GM12892 (cell line): Measurements from ENCODE around the gene SCOC.

Source experiments
- DNase-seq: peaks from one replicate; pipeline ENCODE4 v3.0.0; 2011; ENCODE audit not compliant: insufficient read length
- FAIRE-seq: peaks from 2 replicates; lab custom pipeline; 2011; peaks lifted over from hg19 to GRCh38; lab: Jason Lieb, UNC
- POLR2A ChIP-seq: IDR thresholded peaks from 2 replicates; pipeline ENCODE4 v1.6.1; 2011; ENCODE audit warnings: low read depth, low read length, control low read depth
- POLR2AphosphoS5 ChIP-seq: IDR thresholded peaks from 2 replicates; pipeline ENCODE4 v1.6.1; 2011; ENCODE audit warnings: low read depth, low read length, control low read depth
- TAF1 ChIP-seq: IDR thresholded peaks from 2 replicates; pipeline ENCODE4 v1.6.1; 2011; ENCODE audit warnings: low read depth, mild to moderate bottlenecking, control low read depth, low read length, borderline replicate concordance

The SCOC gene

DNA sequence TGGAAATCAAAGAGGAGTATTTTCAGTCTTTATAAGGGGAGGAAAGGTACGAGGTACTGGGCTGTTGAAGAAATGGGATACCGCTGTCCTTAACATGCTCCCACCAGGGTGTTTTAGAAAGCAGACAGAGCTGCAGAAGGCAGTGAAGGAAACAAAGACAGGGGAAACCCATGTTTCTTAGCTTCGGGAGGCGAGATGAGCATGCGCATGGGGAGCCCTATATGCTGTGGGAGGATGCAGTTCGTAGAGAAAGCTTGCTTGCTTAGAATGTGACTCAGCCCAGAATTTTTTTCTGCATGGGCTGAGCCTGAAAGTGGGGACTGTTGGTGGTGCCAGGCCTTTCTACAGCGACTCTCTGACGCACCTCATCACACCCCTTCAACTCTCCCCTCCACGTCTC, 28.8 kb upstream of the SCOC start:
- FAIRE-seq = no peak
- TF ChIP-seq POLR2A = no peak
- TF ChIP-seq TAF1 = no peak
- no peak for TF ChIP-seq POLR2AphosphoS5
- DNase-seq = no peak

DNA sequence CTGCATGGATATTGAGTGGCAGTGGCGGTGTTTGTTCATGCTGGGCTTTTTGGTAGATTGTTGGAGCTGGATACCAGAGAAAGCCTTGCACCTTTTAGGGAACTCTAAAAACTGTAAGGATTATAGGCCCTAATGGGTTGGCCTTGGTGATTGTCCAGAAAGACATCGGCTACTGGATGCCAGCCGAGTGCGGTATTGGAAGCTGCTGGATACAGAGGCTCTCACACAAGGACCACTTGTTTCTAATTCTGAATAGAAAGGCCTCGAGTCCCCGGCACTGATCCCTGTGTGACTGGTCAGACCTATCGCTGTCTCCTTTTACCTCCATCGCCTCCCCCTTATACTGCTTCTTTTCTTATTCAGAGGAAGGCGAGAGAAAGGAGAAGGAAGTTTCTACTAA, 27.3 kb upstream of the SCOC start:
- TF ChIP-seq TAF1 = no peak
- no peak for TF ChIP-seq POLR2A
- TF ChIP-seq POLR2AphosphoS5 = no peak
- no peak for DNase-seq
- no peak for FAIRE-seq

DNA sequence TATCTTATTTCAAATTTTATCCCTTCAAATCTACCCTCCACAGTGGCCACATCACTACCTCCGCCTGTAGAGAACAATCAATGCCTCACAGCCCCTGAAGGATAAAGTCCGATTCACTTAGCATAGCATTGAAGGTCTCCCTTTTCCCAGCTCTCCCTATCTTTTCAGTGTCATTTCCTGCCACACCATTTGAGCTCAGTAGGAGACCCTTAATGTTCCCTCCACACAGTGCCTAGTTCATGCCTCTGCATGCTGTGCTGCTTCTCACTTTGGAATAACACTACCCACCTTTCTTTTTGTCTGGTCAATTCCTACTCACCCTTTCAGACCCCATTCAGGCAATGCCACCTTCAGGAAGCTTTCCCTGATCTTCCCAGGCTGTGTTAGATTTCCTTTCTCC, 23.6 kb upstream of the SCOC start:
- DNase-seq = no peak
- TF ChIP-seq POLR2AphosphoS5 (no peak), TAF1 (no peak), POLR2A (no peak)
- FAIRE-seq = no peak

DNA sequence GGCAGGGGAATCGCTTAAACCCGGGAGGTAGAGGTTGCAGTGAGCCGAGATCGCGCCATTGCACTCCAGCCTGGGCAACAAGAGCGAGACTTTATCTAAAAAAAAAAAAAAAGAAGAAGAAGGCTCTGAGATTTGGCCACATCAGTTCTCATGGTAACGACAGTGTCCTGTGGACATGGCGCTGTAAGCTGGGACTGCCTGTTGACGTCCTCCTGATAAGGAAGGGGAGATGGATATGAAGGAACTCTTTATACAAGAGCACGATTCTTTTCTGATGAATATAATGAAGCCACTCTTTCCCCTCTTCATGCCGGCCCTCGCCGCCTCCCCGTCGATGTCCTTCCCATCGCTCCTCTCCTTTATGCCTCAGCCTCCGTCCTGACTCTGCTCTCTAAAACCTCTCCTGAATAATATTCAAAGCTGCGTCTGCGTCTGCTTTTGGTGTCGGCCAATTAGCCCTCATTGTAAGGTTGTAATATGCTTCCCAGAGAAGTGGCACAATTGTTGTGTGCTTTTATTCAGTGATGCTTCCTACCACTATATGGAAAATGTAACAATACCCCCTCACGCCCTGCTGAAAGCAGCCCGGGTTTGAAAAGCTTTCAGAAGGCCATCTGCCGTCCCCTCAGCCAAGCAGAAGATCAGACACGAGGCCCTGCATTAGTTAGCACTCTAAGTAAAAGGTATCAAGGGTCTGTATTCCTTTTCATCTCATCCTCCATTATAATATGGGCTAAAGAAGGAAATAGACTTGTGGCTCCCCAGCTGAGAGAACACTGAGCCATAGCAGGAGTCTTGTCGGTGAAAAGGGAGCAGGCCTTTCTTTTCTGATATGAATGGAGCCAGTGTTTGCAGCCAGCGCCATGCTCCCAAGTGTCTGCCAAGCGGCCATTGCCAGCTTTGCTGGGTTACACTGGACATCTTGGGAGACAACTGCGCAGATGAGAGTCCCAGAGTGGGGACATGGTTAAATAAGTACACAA, 22.1 kb upstream of the SCOC start:
- FAIRE-seq = no peak
- DNase-seq = no peak
- TF ChIP-seq POLR2A = no peak
- no peak for TF ChIP-seq TAF1
- no peak for TF ChIP-seq POLR2AphosphoS5

DNA sequence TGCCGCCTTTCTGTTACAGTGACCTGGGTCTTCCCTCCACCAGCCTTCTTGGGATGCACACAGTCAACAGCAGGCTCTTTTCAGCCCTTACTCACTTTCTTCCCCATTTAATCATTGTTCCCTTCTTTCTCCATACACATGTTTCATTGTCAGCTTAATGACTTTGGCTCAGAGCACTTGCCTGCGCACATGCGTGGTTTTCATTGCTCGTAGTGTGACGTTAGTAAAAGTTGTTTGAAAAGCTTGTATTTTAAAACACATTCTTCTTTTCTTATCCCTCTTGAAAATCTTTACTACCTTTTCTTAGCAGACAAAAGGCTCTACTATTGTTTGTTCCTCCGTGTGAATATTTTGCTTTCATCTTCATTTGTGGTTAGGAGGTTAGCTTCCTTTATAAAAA, 19.7 kb upstream of the SCOC start:
- DNase-seq (no peak), FAIRE-seq (no peak)
- TF ChIP-seq POLR2AphosphoS5 (no peak), TAF1 (no peak), POLR2A (no peak)

DNA sequence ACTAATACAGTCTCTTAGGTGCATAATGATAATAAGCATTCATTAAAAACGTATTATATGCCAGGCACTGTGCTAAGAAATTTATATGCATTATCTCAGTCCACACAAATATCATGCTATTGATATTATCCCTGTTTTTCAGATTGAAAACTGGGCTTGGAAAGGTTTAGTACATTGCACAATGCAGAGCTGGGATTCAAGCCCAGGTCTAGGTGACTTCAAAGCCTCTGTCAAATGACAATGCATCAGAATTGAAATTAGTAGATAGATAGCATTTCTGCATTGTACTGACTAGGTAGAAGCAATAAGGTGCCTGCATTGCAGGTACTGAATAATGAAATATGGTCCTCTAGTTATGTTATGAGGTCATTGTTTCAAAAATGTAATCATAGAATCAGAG, 18.2 kb upstream of the SCOC start:
- no peak for TF ChIP-seq TAF1
- no peak for TF ChIP-seq POLR2A
- TF ChIP-seq POLR2AphosphoS5 = no peak
- FAIRE-seq (no peak), DNase-seq (no peak)

DNA sequence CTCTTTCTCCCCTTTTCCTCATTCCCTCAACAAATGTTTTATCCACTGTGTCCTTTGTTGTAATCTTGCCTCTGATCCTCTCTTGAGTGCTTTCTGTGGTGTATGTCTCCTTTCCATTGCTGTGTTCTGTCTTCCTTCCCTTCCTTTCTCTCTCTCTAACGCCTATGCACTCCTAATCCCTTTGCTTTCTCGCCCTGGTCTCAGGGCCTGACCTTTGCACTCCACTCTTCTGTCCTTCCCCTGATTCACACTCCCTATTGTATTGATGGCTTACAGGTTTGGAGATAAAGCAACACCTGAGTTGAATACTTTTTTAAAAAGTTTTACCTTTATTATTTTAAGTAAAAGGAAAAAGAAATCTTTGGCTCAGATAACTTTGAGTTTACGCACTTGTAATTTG, 15.6 kb upstream of the SCOC start:
- no peak for FAIRE-seq
- TF ChIP-seq TAF1 (no peak), POLR2AphosphoS5 (no peak), POLR2A (no peak)
- DNase-seq = no peak

DNA sequence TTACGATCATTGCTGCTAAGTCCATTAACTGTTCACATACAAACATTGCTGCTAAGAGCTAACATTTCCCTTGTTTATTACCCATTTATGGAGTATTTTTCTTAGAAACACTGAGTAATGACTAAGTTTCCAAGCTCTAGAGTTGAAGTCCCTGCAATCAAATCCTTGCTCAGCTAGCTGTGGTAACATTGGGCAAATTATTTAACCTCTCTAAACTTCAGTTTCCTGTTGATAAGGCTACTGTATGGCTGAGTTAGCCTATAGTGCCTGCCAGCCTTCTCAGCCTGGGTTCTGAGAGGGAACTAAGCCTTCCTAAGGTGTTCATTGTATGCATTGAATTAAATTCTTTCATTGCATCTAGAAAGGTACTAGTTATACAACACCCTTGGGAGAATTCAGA, 15.2 kb upstream of the SCOC start:
- TF ChIP-seq POLR2A = no peak
- TF ChIP-seq TAF1 = no peak
- TF ChIP-seq POLR2AphosphoS5 = no peak
- FAIRE-seq (no peak), DNase-seq (no peak)

DNA sequence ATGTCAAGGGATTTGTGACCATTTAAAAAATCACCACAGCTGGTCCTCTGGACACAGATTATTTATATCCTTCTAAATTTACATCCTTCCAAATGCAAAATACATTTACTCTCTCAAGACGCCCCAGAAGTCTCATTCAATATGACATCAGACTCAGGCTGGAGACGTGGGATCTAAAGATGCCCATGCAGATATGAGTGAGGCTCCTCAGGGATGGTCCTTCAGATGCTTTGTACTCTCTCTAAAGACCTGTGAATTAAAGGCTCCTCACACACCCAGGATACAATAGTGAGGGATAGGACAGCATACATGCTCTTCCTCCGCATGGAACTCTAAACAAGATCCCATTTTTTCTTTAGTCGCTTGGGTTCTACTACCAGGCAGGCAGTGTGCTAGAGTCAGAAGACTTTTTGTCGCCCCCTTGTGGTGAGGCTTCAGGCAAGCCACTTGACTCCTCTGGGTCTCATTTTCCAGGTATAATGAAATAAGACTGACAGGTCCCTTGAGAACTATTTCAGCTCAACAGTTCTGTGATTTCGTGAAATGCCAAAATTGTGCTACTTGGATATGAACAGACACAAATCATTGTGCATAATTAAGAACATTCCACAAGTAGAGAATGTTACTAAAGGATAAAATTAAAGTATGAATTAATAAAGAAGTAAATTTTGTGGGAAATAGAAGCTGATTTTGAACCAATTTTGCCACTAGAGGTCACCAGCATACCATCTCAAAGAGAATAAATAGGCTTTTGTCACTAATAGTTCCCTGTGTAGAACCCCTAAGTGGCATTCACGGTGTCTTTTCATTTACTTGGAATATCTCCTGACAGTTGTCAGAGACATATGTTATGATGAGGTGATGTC, 13.7 kb upstream of the SCOC start:
- DNase-seq = no peak
- FAIRE-seq = peak; percentile 83
- TF ChIP-seq POLR2A (no peak), TAF1 (no peak), POLR2AphosphoS5 (no peak)

DNA sequence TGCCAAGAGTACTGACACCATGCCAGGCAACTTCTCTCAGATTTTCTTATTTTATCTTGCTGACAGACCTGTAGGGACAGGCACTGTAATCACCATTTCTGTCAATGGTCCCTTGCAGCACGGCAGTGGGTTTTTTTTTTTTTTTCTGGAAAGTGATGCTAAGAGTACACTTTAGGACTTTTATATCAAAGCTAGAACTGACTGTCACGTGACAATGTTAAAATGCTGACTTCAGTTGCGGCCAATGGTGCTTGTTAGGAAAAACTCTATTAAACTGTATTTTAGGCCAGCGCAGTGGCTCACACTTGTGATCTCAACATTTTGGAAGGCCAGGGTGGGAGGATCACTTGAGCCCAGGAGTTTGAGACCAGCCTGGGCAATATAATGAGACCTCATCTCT, 12.3 kb upstream of the SCOC start:
- DNase-seq = no peak
- TF ChIP-seq TAF1 (no peak), POLR2AphosphoS5 (no peak), POLR2A (no peak)
- FAIRE-seq = no peak

DNA sequence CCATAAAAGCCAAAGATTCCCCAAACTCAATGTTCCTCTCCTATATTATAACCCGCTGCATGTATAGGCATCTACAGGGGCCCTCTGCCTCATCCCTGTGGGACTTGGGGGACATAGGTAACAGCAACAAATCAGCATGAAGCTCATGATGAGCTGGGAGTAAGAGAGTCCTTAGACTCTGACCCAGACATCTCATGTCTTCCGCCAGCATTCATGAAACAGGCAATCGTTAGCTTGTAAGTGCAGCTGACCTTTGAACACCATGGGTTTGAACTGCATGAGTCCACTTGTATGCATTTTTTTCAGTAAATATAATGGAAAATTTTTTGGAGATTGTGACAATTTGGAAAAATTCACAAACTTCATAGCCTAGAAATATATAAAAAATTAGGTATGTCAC, 10.4 kb upstream of the SCOC start:
- TF ChIP-seq TAF1 (no peak), POLR2AphosphoS5 (no peak), POLR2A (no peak)
- DNase-seq (no peak), FAIRE-seq (no peak)

DNA sequence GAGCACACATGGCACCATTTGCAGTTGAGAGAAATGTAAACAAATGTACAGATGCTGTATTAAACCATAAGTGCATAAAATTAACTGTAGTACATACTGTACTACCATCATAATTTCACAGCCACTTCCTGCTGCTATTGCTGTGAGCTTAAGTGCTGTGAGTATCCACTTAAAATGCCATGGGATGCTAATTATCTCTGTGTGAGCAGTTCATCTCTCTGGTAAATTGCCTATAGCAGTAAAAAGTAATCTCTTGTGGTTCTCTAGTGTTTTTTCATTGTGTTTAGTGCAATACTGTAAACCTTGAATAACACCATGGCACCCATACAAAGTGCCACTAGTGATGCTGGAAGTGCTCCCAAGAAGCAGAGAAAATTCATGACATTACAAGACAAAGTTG, 9.9 kb upstream of the SCOC start:
- FAIRE-seq (no peak), DNase-seq (no peak)
- no peak for TF ChIP-seq TAF1
- no peak for TF ChIP-seq POLR2AphosphoS5
- TF ChIP-seq POLR2A = no peak
